ENCODE data around the gene WDR1. TPM values are rescaled to one million over a fixed set of nuclear protein-coding genes. Genes with fewer than 3 reads are reported as not detected.
A peak's percentile ranks its signal among the peaks of the same experiment; 100 is the strongest.

Gene WDR1
- total and polyA plus RNA-seq, 2 of the 13 experiments (the other 11 are each of a cell fraction or from before 2014, with no cell fraction given): 106 to 198 TPM

DNA sequence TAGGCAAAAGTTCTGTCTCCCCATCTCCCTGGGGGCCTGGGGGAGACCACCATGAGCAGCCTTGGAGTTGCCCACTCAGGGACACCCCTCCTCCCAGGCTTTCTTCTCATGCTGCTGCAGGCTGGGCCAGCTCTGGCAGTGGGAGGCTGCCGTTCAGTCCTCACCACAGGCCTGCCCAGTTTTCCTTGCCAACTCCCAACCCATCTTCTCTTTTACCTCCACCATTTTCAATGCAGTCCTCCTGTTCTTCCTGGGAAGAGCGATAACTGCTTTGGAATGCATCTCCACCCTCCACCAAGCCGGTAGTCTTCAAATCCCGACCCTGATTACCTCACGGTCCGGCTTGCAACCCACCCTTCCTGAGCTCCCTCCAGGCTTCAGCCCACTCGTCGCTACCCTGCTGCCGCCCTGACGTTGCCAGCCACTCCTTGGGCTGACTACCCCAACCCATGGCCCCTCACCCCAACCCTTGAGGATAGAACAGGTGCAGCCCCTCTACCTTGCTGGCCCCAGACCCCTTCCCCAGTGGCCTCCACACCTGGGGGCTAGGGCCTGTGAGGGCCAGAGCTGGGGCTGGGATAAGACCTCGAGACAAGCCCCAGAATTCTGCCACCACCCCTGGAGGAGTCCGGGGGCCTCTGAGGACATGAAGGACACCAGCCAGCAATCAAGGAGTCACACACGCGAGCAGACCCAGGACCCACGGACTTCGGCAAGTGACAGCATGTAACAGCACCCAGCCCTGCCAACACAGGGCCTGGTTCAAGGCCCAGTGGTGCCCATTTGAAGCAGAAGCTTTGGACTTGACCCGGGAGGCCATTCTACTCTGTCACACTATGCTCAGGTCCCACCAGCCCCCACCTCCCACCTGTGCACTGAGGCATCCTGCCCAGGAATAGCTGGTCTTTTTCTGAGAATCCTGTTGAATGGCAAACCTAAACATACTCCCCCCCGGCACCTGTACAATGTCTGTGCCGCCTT lies 9.2 kb downstream of the WDR1 start:
- Histone ChIP-seq H3K9me3 (ENCODE audit: low read length) (no peaks in the 10 kb centered on the region), H3K27me3 (ENCODE audit: control insufficient read depth in 1 of 2, insufficient read depth in 2 of 2, low read length in 2 of 2) (no peaks in the 10 kb centered on the region; a peak in 1 of 5 replicates), H3K36me3 (replicated peaks in 1 of 2; ENCODE audit: control insufficient read depth in 1 of 2, insufficient read depth in 2 of 2, low read length in 2 of 2) (peaks cover 37 to 83% of the 10 kb centered on the region in 2 experiments), H3K4me3 (replicated peaks in 1 of 3; ENCODE audit: insufficient read depth in 1 of 3, low read depth in 2 of 3, low read length in 3 of 3) (no peak overlapping the region), H4K20me1 (ENCODE audit: insufficient read depth, low read length) (peaks cover 63% of the 10 kb centered on the region), H3K79me2 (ENCODE audit: insufficient read depth, low read length) (peaks cover 93% of the 10 kb centered on the region), H3K9ac (ENCODE audit: insufficient read depth, low read depth, low read length) (no peak overlapping the region), H3K4me1 (ENCODE audit: insufficient read depth, low read length) (peaks cover 75% of the 10 kb centered on the region), H2AFZ (ENCODE audit: low read length) (no peak overlapping the region), H3K27ac (ENCODE audit: extremely low read length, insufficient read depth, low read length) (no peak overlapping the region), H3K4me2 (ENCODE audit: low read depth, low read length) (no peak overlapping the region)
- CTCF ChIA-PET (ENCODE audit: low intra/inter-chr PET ratio, low total read pairs): no interaction called here
- POLR2A ChIA-PET: interaction anchor here (1.4 to 4.7 kb wide), 3 partner anchors 9 to 14 kb away, joined by 4 to 29 read pairs (median 5); partner anchors contain the start of gene WDR1
- FAIRE-seq (no peak), DNase-seq (ENCODE audit: low spot score) (no peak), ATAC-seq (no peak)
- 91% methylated on average over 15 of the region's 19 CpGs for WGBS (ENCODE audit: low lambda C conversion rate)
- TF ChIP-seq POLR2AphosphoS2 (IDR thresholded peaks at IDR 0.05; ENCODE audit: low read depth, low read length): 0 out of 2 replicates have a peak, but pooled peaks have one; percentile 13
- no peak for TF ChIP-seq EZH2 (conservative IDR thresholded peaks at IDR 0.05; ENCODE audit: low read depth, low read length)
- TF ChIP-seq AGO2 (optimal IDR thresholded peaks at IDR 0.05; ENCODE audit: low read depth, low read length): peak; percentile 32
- BruUV-seq (replicated peaks): no TSS peak
- intact Hi-C loops (cut with micrococcal nuclease; ENCODE audit: unreplicated experiment): no loop called here
- in situ Hi-C loops (cut with HindIII; ENCODE audit: extremely low pct_ligation_motif_present, low pct_unique_long_range_greater_than_20kb): no loop called here

GRCh38 chr4:10106421-10107039 lies 10.1 kb downstream of the WDR1 start:
- in situ Hi-C loops (cut with HindIII; ENCODE audit: extremely low pct_ligation_motif_present, low pct_unique_long_range_greater_than_20kb): no loop called here
- Histone ChIP-seq H3K27me3 (ENCODE audit: control insufficient read depth in 1 of 2, insufficient read depth in 2 of 2, low read length in 2 of 2) (no peaks in the 10 kb centered on the region; a peak in 1 of 5 replicates), H3K4me3 (replicated peaks in 1 of 3; ENCODE audit: insufficient read depth in 1 of 3, low read depth in 2 of 3, low read length in 3 of 3) (no peak overlapping the region), H3K4me1 (ENCODE audit: insufficient read depth, low read length) (peaks cover 66% of the 10 kb centered on the region), H3K79me2 (ENCODE audit: insufficient read depth, low read length) (peaks cover 91% of the 10 kb centered on the region), H3K9me3 (ENCODE audit: low read length) (no peaks in the 10 kb centered on the region), H3K36me3 (replicated peaks in 1 of 2; ENCODE audit: control insufficient read depth in 1 of 2, insufficient read depth in 2 of 2, low read length in 2 of 2) (peaks cover 38 to 84% of the 10 kb centered on the region in 2 experiments), H4K20me1 (ENCODE audit: insufficient read depth, low read length) (peaks cover 69% of the 10 kb centered on the region), H2AFZ (ENCODE audit: low read length) (no peak overlapping the region), H3K27ac (ENCODE audit: extremely low read length, insufficient read depth, low read length) (no peak overlapping the region), H3K4me2 (ENCODE audit: low read depth, low read length) (no peak overlapping the region), H3K9ac (ENCODE audit: insufficient read depth, low read depth, low read length) (no peak overlapping the region)
- ATAC-seq (peak; percentile 5; the same call in 2 of the 3 replicates), FAIRE-seq (no peak), DNase-seq (ENCODE audit: low spot score) (no peak)
- WGBS (ENCODE audit: low lambda C conversion rate): 78% methylated on average over 12 of the region's 13 CpGs
- BruUV-seq (replicated peaks): no TSS peak
- TF ChIP-seq FOSL2 (CRISPR knock-in tag; IDR thresholded peaks at IDR 0.05): peak; percentile 12; the same call in 1 of the 2 replicates
- TF ChIP-seq IRF1 (CRISPR knock-in tag; IDR thresholded peaks at IDR 0.05; ENCODE audit: low read depth): no peak
- POLR2A ChIA-PET: interaction anchor here (4.7 kb wide), 1 partner anchor 10 kb away, joined by 29 read pairs; the partner anchor contains the start of gene WDR1
- CTCF ChIA-PET (ENCODE audit: low intra/inter-chr PET ratio, low total read pairs): no interaction called here
- intact Hi-C loops (cut with micrococcal nuclease; ENCODE audit: unreplicated experiment): no loop called here
